KOPT-K1 (cell line): ENCODE data around the gene NAA30.
"Not testable (repeated sequence)": the region's sequence is repeated elsewhere in the genome, so short reads cannot be mapped to it uniquely, and the experiment has no call there.

Source experiments
- H3K27ac ChIP-seq: fragments of 200-600 bp; sonication (generic); 2 replicates; pipeline ENCODE4 v1.5.1; 2016; ENCODE audit warnings: antibody characterized with exemption, mild to moderate bottlenecking, low read depth, low read length; ENCODE audit not compliant: poor library complexity, severe bottlenecking
- H3K36me3 ChIP-seq: fragments of 200-600 bp; sonication (generic); 2 replicates; pipeline ENCODE4 v1.5.1; 2017; ENCODE audit warnings: antibody characterized with exemption, mild to moderate bottlenecking, low read length, moderate library complexity; ENCODE audit not compliant: insufficient read depth
- H3K9me3 ChIP-seq: fragments of 200-600 bp; sonication (generic); 2 replicates; pipeline ENCODE4 v1.5.1; 2017; ENCODE audit warnings: antibody characterized with exemption, low read length, mild to moderate bottlenecking; ENCODE audit not compliant: insufficient read depth, poor library complexity, severe bottlenecking

The NAA30 gene

GRCh38 chr14:57390037-57390805 lies at the start of gene NAA30:
NAA30 (plus strand) TSS chr14:57390586; CDS start chr14:57390958, 372 bp downstream.
- Histone ChIP-seq H3K36me3 (peaks cover 19% of the 10 kb centered on the region; the same call in 1 of the 2 replicates), H3K27ac (peak within 1 kb of the TSS; percentile 79), H3K9me3 (no peaks in the 10 kb centered on the region)

DNA sequence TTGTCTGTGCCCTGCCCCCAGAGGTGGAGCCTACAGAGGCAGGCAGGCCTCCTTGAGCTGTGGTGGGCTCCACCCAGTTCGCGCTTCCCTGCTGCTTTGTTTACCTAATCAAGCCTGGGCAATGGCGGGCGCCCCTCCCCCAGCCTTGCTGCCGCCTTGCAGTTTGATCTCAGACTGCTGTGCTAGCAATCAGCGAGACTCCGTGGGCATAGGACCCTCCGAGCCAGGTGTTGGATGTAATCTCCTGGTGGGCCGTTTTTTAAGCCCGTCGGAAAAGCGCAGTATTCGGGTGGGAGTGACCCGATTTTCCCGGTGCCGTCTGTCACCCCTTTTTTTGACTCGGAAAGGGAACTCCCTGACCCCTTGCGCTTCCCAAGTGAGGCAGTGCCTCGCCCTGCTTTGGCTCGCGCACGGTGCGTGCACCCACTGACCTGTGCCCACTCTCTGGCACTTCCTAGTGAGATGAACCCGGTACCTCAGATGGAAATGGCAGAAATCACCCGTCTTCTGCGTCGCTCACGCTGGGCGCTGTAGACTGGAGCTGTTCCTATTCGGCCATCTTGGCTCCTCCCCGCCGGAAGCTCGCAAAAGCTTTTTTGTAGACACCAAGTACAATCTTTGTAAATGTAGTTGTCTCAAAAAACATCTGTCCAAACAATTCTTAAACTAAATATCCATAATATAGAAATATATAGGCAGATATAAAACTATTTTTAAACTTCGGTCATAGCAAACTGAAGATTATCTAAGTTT lies 46.7 kb upstream of the NAA30 start:
- H3K27ac ChIP-seq, H3K36me3 ChIP-seq, H3K9me3 ChIP-seq: not testable (repeated sequence)

- Histone ChIP-seq H3K9me3 (no peaks in the 10 kb centered on the region), H3K27ac (no peak overlapping the region), H3K36me3 (no peaks in the 10 kb centered on the region)
Measured at GRCh38 chr14:57345106-57345505, 45.3 kb upstream of the NAA30 start.

DNA sequence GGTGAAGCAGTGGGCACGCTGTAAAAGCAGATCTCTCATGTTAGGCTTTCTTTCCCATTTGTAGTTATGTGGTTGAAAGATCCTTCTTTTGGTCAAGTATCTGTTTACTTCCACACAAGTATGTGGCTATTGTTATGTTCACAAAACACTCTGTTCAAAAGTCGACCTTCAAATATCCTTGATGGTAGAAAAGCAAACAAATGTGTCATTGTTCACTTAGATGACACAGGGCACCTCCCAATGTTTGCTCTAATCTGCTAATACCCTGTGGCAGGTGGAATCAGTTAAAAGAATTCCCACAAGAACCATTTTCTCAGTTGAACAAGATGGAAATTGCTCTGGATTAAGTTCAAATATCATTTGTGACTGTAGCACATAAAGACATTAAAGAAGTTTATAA lies 43.6 kb upstream of the NAA30 start:
- Histone ChIP-seq H3K36me3 (no peaks in the 10 kb centered on the region), H3K27ac (no peak overlapping the region), H3K9me3 (no peaks in the 10 kb centered on the region)

DNA sequence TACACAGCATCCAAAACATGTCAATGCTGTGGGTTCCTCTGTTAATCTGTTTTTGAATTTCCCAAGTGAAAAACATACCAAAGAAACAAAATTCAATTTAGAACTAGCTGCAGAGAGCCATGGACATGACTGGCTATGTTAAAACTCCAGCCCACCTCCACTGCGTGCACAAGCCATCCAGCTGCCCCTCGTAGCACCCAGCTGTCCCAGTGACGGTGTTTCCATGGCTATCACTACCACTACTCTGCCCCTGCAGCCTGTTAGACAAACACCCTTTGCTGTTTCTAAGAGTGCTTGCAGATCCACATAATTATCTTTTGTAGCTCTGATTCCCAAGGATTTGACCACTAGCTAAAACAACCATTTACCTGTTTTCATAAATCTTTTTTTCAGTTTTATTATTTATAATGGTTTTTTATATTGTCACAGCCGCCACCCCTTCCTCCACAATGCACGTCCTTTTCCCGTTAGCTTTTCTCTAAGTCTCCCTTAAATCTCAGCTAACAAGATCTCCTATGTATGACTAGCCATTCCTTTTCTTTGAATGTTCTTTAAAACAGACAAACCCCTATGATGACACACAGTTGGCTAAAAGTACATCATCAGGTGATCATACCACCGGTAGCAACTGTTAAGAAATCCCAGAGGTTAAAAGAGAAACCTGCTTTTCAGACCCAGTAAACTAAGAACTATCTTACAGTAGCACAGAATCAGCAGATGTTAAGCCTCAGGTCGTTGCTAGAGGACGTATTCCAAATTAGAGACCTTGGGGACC lies 37.8 kb upstream of the NAA30 start:
- Histone ChIP-seq H3K27ac (no peak overlapping the region), H3K36me3 (no peaks in the 10 kb centered on the region), H3K9me3 (no peaks in the 10 kb centered on the region)

DNA sequence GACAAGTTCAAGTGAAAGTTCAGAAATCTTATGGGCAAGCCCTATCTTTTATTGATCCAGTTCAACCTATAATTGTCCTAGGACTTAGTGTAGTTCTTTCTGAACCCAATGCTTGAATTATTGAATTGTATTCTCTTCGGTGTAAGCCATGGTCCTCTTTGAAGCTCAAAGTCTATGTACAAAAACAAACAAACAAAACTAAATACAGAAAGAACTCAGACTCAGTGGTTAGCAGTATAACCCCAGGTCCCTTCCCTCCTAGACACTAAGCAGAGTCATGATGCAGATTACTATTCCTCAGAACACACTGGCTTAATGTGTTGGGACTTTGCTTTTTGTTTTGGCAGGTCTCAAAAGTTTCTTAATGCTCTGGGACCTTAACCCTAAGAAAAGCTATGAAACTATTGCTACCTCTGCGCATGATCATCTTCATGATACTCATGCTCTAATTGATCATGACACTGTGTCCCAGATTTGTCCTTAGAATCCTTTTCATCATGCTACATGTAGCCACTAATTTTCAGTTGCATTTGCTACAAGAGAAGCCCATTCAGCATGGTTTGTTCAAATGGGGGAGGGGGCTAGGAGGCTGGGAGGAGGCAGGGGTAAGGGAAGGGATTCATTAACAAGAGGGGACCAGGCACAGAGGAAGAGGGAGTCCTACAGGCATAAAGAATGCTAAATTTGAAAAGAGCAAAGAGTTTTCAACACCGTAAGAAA lies 35.1 kb upstream of the NAA30 start:
- H3K9me3 ChIP-seq = no peaks in the 10 kb centered on the region
- H3K36me3 ChIP-seq = no peaks in the 10 kb centered on the region
- no peak overlapping the region for H3K27ac ChIP-seq

DNA sequence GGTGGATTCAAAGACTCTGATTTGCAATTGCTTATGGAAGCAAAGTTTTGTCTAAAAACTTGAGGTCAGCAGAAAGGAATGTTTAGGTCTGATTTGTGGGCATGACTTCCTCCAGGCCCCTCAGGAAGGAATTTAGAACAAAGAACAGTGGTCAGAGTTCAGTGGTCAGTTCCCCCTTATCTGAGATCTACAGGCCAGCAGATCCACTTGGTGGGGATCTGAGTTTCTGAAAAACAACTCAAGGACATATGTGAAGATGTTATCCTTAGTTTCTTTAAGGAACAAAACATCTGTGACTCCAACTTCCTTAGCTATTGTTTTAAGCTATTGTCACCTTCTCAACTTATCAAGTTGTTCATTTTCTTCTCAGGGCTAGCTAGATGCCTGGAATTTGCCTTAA lies 28.0 kb upstream of the NAA30 start:
- Histone ChIP-seq H3K9me3 (no peaks in the 10 kb centered on the region), H3K36me3 (no peaks in the 10 kb centered on the region), H3K27ac (no peak overlapping the region)

GRCh38 chr14:57364659-57365450 lies 25.5 kb upstream of the NAA30 start:
- Histone ChIP-seq H3K27ac (no peak overlapping the region), H3K36me3 (no peaks in the 10 kb centered on the region), H3K9me3 (no peaks in the 10 kb centered on the region)

- not testable (repeated sequence) for H3K36me3 ChIP-seq, H3K9me3 ChIP-seq
Measured at GRCh38 chr14:57370187-57370586, 20.2 kb upstream of the NAA30 start.

DNA sequence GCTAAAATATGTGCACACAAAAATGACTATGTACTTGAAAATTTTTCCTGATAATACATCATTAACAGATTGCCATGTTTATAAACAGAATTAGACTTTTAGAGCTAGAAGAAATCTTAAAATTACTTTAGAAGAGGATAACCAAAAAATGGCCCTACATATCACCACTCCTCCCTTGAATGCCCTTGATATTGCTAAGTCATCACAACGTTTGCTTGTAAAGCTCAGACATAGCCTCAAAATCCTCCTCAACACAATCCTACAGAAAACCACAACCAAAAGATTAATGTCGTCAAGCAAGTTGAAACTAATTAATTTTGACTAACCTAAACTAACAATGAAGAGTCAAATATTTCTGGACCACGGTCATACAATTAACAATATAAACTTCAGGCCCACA lies 19.4 kb upstream of the NAA30 start:
- Histone ChIP-seq H3K9me3 (no peaks in the 10 kb centered on the region), H3K36me3 (no peaks in the 10 kb centered on the region), H3K27ac (no peak overlapping the region)

More at GRCh38 chr14:57370187-57370586, 20.2 kb upstream of the NAA30 start:
- H3K27ac ChIP-seq = not testable (repeated sequence)

DNA sequence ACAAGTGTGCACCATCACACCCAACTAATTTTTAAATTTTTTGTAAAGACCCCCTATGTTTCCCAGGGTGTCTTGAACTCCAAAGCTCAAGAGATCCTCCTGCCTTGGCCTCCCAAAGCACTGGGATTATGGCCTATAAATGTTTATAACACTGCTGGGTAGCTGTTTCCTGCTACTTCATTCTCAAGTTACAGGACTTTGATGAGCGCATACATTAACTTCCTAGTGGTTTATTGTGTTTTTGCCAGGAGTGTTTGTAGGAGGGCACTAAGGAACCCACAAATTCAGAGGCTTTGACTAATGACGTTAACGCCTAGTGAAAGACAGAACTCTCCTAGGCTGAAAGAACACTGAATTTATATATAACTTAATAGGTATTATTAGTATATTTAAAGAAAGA lies 15.2 kb upstream of the NAA30 start:
- Histone ChIP-seq H3K9me3 (no peaks in the 10 kb centered on the region), H3K27ac (no peak overlapping the region), H3K36me3 (no peaks in the 10 kb centered on the region)

- Histone ChIP-seq H3K9me3 (no peaks in the 10 kb centered on the region), H3K36me3 (no peaks in the 10 kb centered on the region), H3K27ac (no peak overlapping the region)
Measured at GRCh38 chr14:57378661-57379060, 11.7 kb upstream of the NAA30 start.

GRCh38 chr14:57380935-57381334 lies 9.5 kb upstream of the NAA30 start:
- no peaks in the 10 kb centered on the region for H3K36me3 ChIP-seq
- no peak overlapping the region for H3K27ac ChIP-seq
- no peaks in the 10 kb centered on the region for H3K9me3 ChIP-seq

DNA sequence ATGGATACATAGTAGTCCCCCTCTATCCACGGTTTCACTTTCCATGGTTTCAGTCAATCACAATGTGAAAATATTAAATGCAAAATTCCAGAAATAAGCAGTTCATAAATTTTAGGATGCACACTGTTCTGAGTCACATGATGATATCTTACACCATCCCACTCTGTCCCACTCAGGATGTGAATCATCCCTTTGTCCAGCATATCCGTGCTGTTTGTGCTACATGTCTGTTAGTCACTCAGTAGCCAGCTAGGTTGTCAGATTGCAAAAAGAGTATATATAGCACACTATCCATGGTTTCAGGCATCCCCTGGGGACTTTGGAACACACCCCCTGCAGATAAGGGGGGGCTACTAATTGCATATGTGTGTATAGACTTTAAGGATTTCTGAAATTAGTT lies 8.1 kb upstream of the NAA30 start:
- Histone ChIP-seq H3K36me3 (no peaks in the 10 kb centered on the region), H3K27ac (no peak overlapping the region), H3K9me3 (no peaks in the 10 kb centered on the region)
